HCT116 (cell line): ENCODE data around the gene TBX2. TPM values are rescaled to one million over a fixed set of nuclear protein-coding genes. Genes with fewer than 3 reads are reported as not detected.

Source experiments
- ATAC-seq: fragments of 200-7000 bp; cut with Tn5 transposase; 2 replicates; pipeline ENCODE4 v1.9.1; 2020; ENCODE audit warnings: mild to moderate bottlenecking, moderate library complexity
- BruUV-seq: library from RNA; stranded (reverse); fragments of 400-500 nt; replicated peaks from 2 replicates; lab custom pipeline; 2021; lab: Mats Ljungman, UMichigan
- CTCF ChIA-PET: fragments of 300-600 bp; sonication (Branson Sonifier 250); formaldehyde crosslinking; loops from one replicate; lab custom pipeline; 2021; ENCODE audit warnings: antibody characterized with exemption; lab: Charles Lee
- POLR2A ChIA-PET: fragments of 300-600, 350-600 bp; sonication (Branson Sonifier 250); formaldehyde crosslinking; loops from one replicate; lab custom pipeline; 2021; ENCODE audit warnings: antibody characterized with exemption; lab: Charles Lee
- RAD21 ChIA-PET, 2 experiments: fragments of 300-600 bp; sonication (Branson Sonifier 250); formaldehyde crosslinking; loops; one replicate each; lab custom pipeline; 2023; ENCODE audit warnings: low total read pairs in 2 of 2; ENCODE audit not compliant: uncharacterized antibody in 2 of 2, unreplicated experiment in 2 of 2, low non-redundant PET in 1 of 2; lab: Charles Lee
- DNase-seq: peaks from one replicate; pipeline ENCODE4 v3.0.0-alpha.2; 2010; ENCODE audit warnings: low read depth, low spot score
- H2AFZ ChIP-seq: fragments of 200-600 bp; shearing (Covaris generic), sonication (generic); 2 replicates; pipeline ENCODE4 v1.6.1; 2017; ENCODE audit warnings: low read depth, mixed run types, mixed read lengths, antibody characterized with exemption, low read length; ENCODE audit not compliant: poor library complexity, severe bottlenecking
- H3K27ac ChIP-seq: 2 replicates; pipeline ENCODE4 v1.5.1; 2012; ENCODE audit warnings: low read depth, low read length
- H3K27me3 ChIP-seq: fragments of 200-600 bp; sonication (generic); 2 replicates; pipeline ENCODE4 v1.6.1; 2016; ENCODE audit warnings: mixed run types, low read length, mixed read lengths; ENCODE audit not compliant: insufficient read depth
- H3K36me3 ChIP-seq, 2 experiments: fragments of 200-500 bp in 1 of 2; fragments of 200-600 bp in 1 of 2; sonication (Bioruptor generic) in 1 of 2; sonication (generic) in 1 of 2; 2 replicates each; pipeline versions ENCODE4 v1.5.1 to v1.6.1; 2014 to 2016; ENCODE audit warnings: low read length in 2 of 2, inconsistent platforms in 1 of 2, mixed read lengths in 1 of 2, mixed run types in 1 of 2; ENCODE audit not compliant: insufficient read depth in 2 of 2, control insufficient read depth in 1 of 2
- H3K4me1 ChIP-seq, 2 experiments: fragments of 200-600 bp in 1 of 2; sonication (generic) in 1 of 2; 2 replicates each; pipeline versions ENCODE4 v1.5.1 to v1.6.1; 2012 to 2017; ENCODE audit warnings: low read length in 2 of 2, inconsistent platforms in 1 of 2, mild to moderate bottlenecking in 1 of 2, mixed read lengths in 1 of 2, mixed run types in 1 of 2, moderate library complexity in 1 of 2; ENCODE audit not compliant: insufficient read depth in 2 of 2, control insufficient read depth in 1 of 2
- H3K4me2 ChIP-seq: fragments of 200-600 bp; sonication (generic); 2 replicates; pipeline ENCODE4 v1.6.1; 2017; ENCODE audit warnings: mixed run types, low read length, mixed read lengths
- H3K4me3 ChIP-seq, 2 experiments: fragments of 200-600 bp in 1 of 2; sonication (generic) in 1 of 2; replicated peaks in 1 of 2; 2 replicates each; pipeline ENCODE4 v1.5.1; 2011 to 2016; ENCODE audit warnings: low read length in 2 of 2, control low read depth in 1 of 2, low read depth in 1 of 2, mild to moderate bottlenecking in 1 of 2, mixed read lengths in 1 of 2, mixed run types in 1 of 2
- H3K79me2 ChIP-seq: fragments of 200-600 bp; sonication (generic); 2 replicates; pipeline ENCODE4 v1.6.1; 2017; ENCODE audit warnings: mild to moderate bottlenecking, mixed run types, low read length, moderate library complexity, mixed read lengths; ENCODE audit not compliant: insufficient read depth
- H3K9ac ChIP-seq: fragments of 200-600 bp; sonication (generic); 2 replicates; pipeline ENCODE4 v1.6.1; 2016; ENCODE audit warnings: low read length, mixed read lengths
- H3K9me2 ChIP-seq: fragments of 200-600 bp; sonication (generic), shearing (Covaris generic); 2 replicates; pipeline ENCODE4 v1.6.1; 2017; ENCODE audit warnings: mixed run types, mild to moderate bottlenecking, moderate library complexity; ENCODE audit not compliant: insufficient read depth
- H3K9me3 ChIP-seq, 2 experiments: fragments of 200-500 bp in 1 of 2; fragments of 200-600 bp in 1 of 2; sonication (Bioruptor generic) in 1 of 2; sonication (generic) in 1 of 2; 2 replicates each; pipeline ENCODE4 v1.6.1; 2014 to 2017; ENCODE audit warnings: low read length in 2 of 2, mixed read lengths in 2 of 2, inconsistent platforms in 1 of 2, low read depth in 1 of 2, mild to moderate bottlenecking in 1 of 2, mixed run types in 1 of 2, moderate library complexity in 1 of 2; ENCODE audit not compliant: control insufficient read depth in 1 of 2, insufficient read depth in 1 of 2
- H4K20me1 ChIP-seq: fragments of 200-600 bp; sonication (generic), shearing (Covaris generic); 2 replicates; pipeline ENCODE4 v1.6.1; 2017; ENCODE audit warnings: mixed run types, mild to moderate bottlenecking, moderate library complexity; ENCODE audit not compliant: insufficient read depth
- ATF3 ChIP-seq: IDR thresholded peaks from 2 replicates; pipeline ENCODE4 v1.6.1; 2012
- CBX3 ChIP-seq: IDR thresholded peaks from 2 replicates; pipeline ENCODE4 v1.6.1; 2012; ENCODE audit warnings: low read depth
- EZH2 ChIP-seq: fragments of 200-600 bp; sonication (generic); IDR thresholded peaks from 2 replicates; pipeline ENCODE4 v1.6.1; 2017; ENCODE audit warnings: antibody characterized with exemption, mixed run types
- EZH2phosphoT487 ChIP-seq: fragments of 200-600 bp; IDR thresholded peaks from 2 replicates; pipeline ENCODE4 v1.6.1; 2018; ENCODE audit warnings: antibody characterized with exemption, borderline replicate concordance
- MAX ChIP-seq: IDR thresholded peaks from 2 replicates; pipeline ENCODE4 v1.6.1; 2012
- SIN3A ChIP-seq: IDR thresholded peaks from 2 replicates; pipeline ENCODE4 v1.6.1; 2012; ENCODE audit warnings: low read depth
- intact Hi-C: fragments of 100-400 bp; cut with micrococcal nuclease; formaldehyde crosslinking; loops from 2 replicates; pipeline ENCODE4 v1.10.0; 2022
- total RNA-seq: library from RNA; stranded (reverse); gene quantifications from one replicate; pipeline ENCODE4 v1.2.1, GENCODE V29; 2021; ENCODE audit not compliant: unreplicated experiment

The TBX2 gene
- total RNA-seq, 1 experiment from 2014 or later, result 0.71 TPM

- no peak for ATAC-seq
- Histone ChIP-seq H3K9ac (no peak overlapping the region), H3K9me3 (no peaks in the 10 kb centered on the region), H3K4me1 (no peaks in the 10 kb centered on the region), H3K79me2 (no peaks in the 10 kb centered on the region), H3K36me3 (no peaks in the 10 kb centered on the region), H3K4me3 (no peak overlapping the region), H3K27me3 (no peaks in the 10 kb centered on the region), H3K27ac (no peak overlapping the region), H2AFZ (no peak overlapping the region), H3K9me2 (no peaks in the 10 kb centered on the region), H4K20me1 (no peaks in the 10 kb centered on the region), H3K4me2 (no peak overlapping the region)
- RAD21 ChIA-PET, result no interaction called here
- CTCF ChIA-PET, result no interaction called here
- POLR2A ChIA-PET, result no interaction called here
- DNase-seq, result no peak
- no TSS peak for BruUV-seq
- no peak for TF ChIP-seq EZH2phosphoT487
- no peak for TF ChIP-seq CBX3
- no peak for TF ChIP-seq MAX
- intact Hi-C loops, result no loop called here
Measured at GRCh38 chr17:61400066-61400716, 548 bp downstream of the TBX2 start.

GRCh38 chr17:61400717-61401388, 1.2 kb downstream of the TBX2 start:
- H3K79me2 ChIP-seq, result no peaks in the 10 kb centered on the region
- H2AFZ ChIP-seq, result no peak overlapping the region
- RAD21 ChIA-PET, result no interaction called here
- intact Hi-C loops, result no loop called here
- no peak overlapping the region for H3K4me2 ChIP-seq
- no peaks in the 10 kb centered on the region for H4K20me1 ChIP-seq
- H3K27me3 ChIP-seq, result no peaks in the 10 kb centered on the region
- no peak overlapping the region for H3K27ac ChIP-seq
- CTCF ChIA-PET, result no interaction called here
- no peak overlapping the region for H3K4me3 ChIP-seq
- H3K9ac ChIP-seq, result no peak overlapping the region
- no peak for ATAC-seq
- no peaks in the 10 kb centered on the region for H3K9me2 ChIP-seq
- no peak for DNase-seq
- POLR2A ChIA-PET, result no interaction called here
- H3K4me1 ChIP-seq, result no peaks in the 10 kb centered on the region
- no peaks in the 10 kb centered on the region for H3K36me3 ChIP-seq
- H3K9me3 ChIP-seq, result no peaks in the 10 kb centered on the region
- BruUV-seq, result no TSS peak
- TF ChIP-seq EZH2, result no peak
- TF ChIP-seq ATF3, result no peak
- no peak for TF ChIP-seq SIN3A
- TF ChIP-seq, all 23 proteins: peak for 0
